DOHH2 (cell line): ENCODE measurements around the gene NPS.

ENCODE experiments used
- H3F3A ChIP-seq: fragments of 200-600 bp; sonication (generic), shearing (Covaris generic); 2 replicates; pipeline ENCODE4 v1.6.0; 2016; ENCODE audit warnings: antibody characterized with exemption, mild to moderate bottlenecking; ENCODE audit not compliant: control insufficient read depth, insufficient read depth
- H3K27ac ChIP-seq: fragments of 200-600 bp; sonication (generic); 2 replicates; pipeline ENCODE4 v1.5.1; 2014; ENCODE audit warnings: low read depth, mild to moderate bottlenecking, low read length, moderate library complexity
- H3K27me3 ChIP-seq: fragments of 200-600 bp; sonication (generic); 2 replicates; pipeline ENCODE4 v1.6.1; 2014; ENCODE audit warnings: mild to moderate bottlenecking, low read length, mixed read lengths; ENCODE audit not compliant: control insufficient read depth
- H3K36me3 ChIP-seq: fragments of 200-600 bp; sonication (generic); 2 replicates; pipeline ENCODE4 v1.6.1; 2014; ENCODE audit warnings: mild to moderate bottlenecking, low read length, moderate library complexity, mixed read lengths; ENCODE audit not compliant: control insufficient read depth
- H3K4me1 ChIP-seq: fragments of 200-600 bp; sonication (generic); 2 replicates; pipeline ENCODE4 v1.6.1; 2014; ENCODE audit warnings: mild to moderate bottlenecking, low read length, mixed read lengths; ENCODE audit not compliant: control insufficient read depth
- H3K4me2 ChIP-seq: fragments of 200-600 bp; sonication (generic); 2 replicates; pipeline ENCODE4 v1.6.0; 2014; ENCODE audit warnings: mild to moderate bottlenecking, low read length, moderate library complexity
- H3K4me3 ChIP-seq: fragments of 200-600 bp; sonication (generic); 2 replicates; pipeline ENCODE4 v1.5.1; 2014; ENCODE audit warnings: mild to moderate bottlenecking, low read length, mixed read lengths
- H3K79me2 ChIP-seq: fragments of 200-600 bp; sonication (generic); 2 replicates; pipeline ENCODE4 v1.6.1; 2014; ENCODE audit warnings: mild to moderate bottlenecking, low read length, mixed read lengths; ENCODE audit not compliant: control insufficient read depth
- H3K9me2 ChIP-seq: fragments of 200-600 bp; sonication (generic); replicated peaks from 2 replicates; pipeline ENCODE4 v1.6.1; 2014; ENCODE audit warnings: mild to moderate bottlenecking, low read length, mixed read lengths; ENCODE audit not compliant: control insufficient read depth
- H3K9me3 ChIP-seq: fragments of 200-600 bp; sonication (generic); 2 replicates; pipeline ENCODE4 v1.6.1; 2014; ENCODE audit warnings: antibody characterized with exemption, low read length, mixed read lengths; ENCODE audit not compliant: control insufficient read depth, insufficient read depth
- H4K20me1 ChIP-seq: fragments of 200-600 bp; sonication (generic); 2 replicates; pipeline ENCODE4 v1.6.0; 2014; ENCODE audit warnings: low read depth, mild to moderate bottlenecking, antibody characterized with exemption, low read length, moderate library complexity; ENCODE audit not compliant: control insufficient read depth, insufficient read depth
- CTCF ChIP-seq: fragments of 200-600 bp; sonication (generic); IDR thresholded peaks from one replicate; pipeline ENCODE4 v1.5.1; 2014; ENCODE audit warnings: antibody characterized with exemption, mild to moderate bottlenecking, low read depth, low read length; ENCODE audit not compliant: poor library complexity, severe bottlenecking
- EZH2phosphoT487 ChIP-seq: fragments of 200-600 bp; sonication (generic); IDR thresholded peaks from 2 replicates; pipeline ENCODE4 v1.6.1; 2017; ENCODE audit warnings: borderline replicate concordance, mild to moderate bottlenecking, antibody characterized with exemption, low read length, moderate library complexity, mixed read lengths

The NPS gene

GRCh38 chr10:127553417-127553816 lies 4.3 kb downstream of the NPS start:
- Histone ChIP-seq H3K4me3 (no peak overlapping the region), H3K9me2 (no peaks in the 10 kb centered on the region), H3F3A (no peaks in the 10 kb centered on the region), H3K27ac (no peak overlapping the region), H3K9me3 (no peaks in the 10 kb centered on the region), H3K79me2 (no peaks in the 10 kb centered on the region), H3K27me3 (no peaks in the 10 kb centered on the region), H3K36me3 (no peaks in the 10 kb centered on the region), H4K20me1 (no peaks in the 10 kb centered on the region), H3K4me1 (no peaks in the 10 kb centered on the region), H3K4me2 (no peak overlapping the region)
- TF ChIP-seq EZH2phosphoT487 (no peak), CTCF (no peak)

- H3K4me1 ChIP-seq: no peaks in the 10 kb centered on the region
- no peaks in the 10 kb centered on the region for H3K9me2 ChIP-seq
- no peaks in the 10 kb centered on the region for H3K79me2 ChIP-seq
- H3K9me3 ChIP-seq: no peaks in the 10 kb centered on the region
- no peak overlapping the region for H3K4me2 ChIP-seq
- no peak overlapping the region for H3K4me3 ChIP-seq
- no peak overlapping the region for H3K27ac ChIP-seq
- no peaks in the 10 kb centered on the region for H3F3A ChIP-seq
- H4K20me1 ChIP-seq: no peaks in the 10 kb centered on the region
- TF ChIP-seq CTCF (no peak), EZH2phosphoT487 (no peak)
- no peaks in the 10 kb centered on the region for H3K36me3 ChIP-seq
- no peaks in the 10 kb centered on the region for H3K27me3 ChIP-seq
Measured at GRCh38 chr10:127556916-127557315, 7.8 kb downstream of the NPS start.

GRCh38 chr10:127561647-127562046 lies 12.5 kb downstream of the NPS start:
- Histone ChIP-seq H3K36me3 (no peaks in the 10 kb centered on the region), H3K79me2 (no peaks in the 10 kb centered on the region), H3K4me2 (no peak overlapping the region), H3K4me3 (no peak overlapping the region), H3K4me1 (no peaks in the 10 kb centered on the region), H3K9me3 (no peaks in the 10 kb centered on the region), H3K9me2 (no peaks in the 10 kb centered on the region), H4K20me1 (no peaks in the 10 kb centered on the region), H3K27me3 (no peaks in the 10 kb centered on the region), H3F3A (no peaks in the 10 kb centered on the region), H3K27ac (no peak overlapping the region)
- TF ChIP-seq CTCF (no peak), EZH2phosphoT487 (no peak)
